SIG-M5 treated with dmso at 0.1 percent for 504 hours (cell line): Measurements from ENCODE around the gene NAT14.
"Not testable (repeated sequence)": the region's sequence is repeated elsewhere in the genome, so short reads cannot be mapped to it uniquely, and the experiment has no call there.

ENCODE experiments used
- DNase-seq: peaks from one replicate; lab custom pipeline; 2025; ENCODE audit not compliant: unreplicated experiment; lab: John Stamatoyannopoulos, UW

NAT14 gene

GRCh38 chr19:55484593-55485438, at the start of gene NAT14:
NAT14 (plus strand) TSS chr19:55485188; CDS start chr19:55485709, 521 bp downstream.
- no peak for DNase-seq

- no peak for DNase-seq
Measured at GRCh38 chr19:55436847-55437246, 48.1 kb upstream of the NAT14 start.

- peak; percentile 47 for DNase-seq
Measured at GRCh38 chr19:55437410-55437809, 47.6 kb upstream of the NAT14 start.

- no peak for DNase-seq
Measured at GRCh38 chr19:55439052-55439451, 45.9 kb upstream of the NAT14 start.

- no peak for DNase-seq
Measured at GRCh38 chr19:55440411-55441105, 44.4 kb upstream of the NAT14 start.

- DNase-seq: peak; percentile 77
Measured at GRCh38 chr19:55441319-55441691, 43.7 kb upstream of the NAT14 start.

GRCh38 chr19:55441692-55442321, 43.2 kb upstream of the NAT14 start:
- no peak for DNase-seq

- DNase-seq: no peak
Measured at GRCh38 chr19:55442372-55442961, 42.5 kb upstream of the NAT14 start.

GRCh38 chr19:55443045-55443823, 41.8 kb upstream of the NAT14 start, which contains the start of gene SHISA7:
SHISA7 (minus strand) TSS chr19:55443300; CDS start chr19:55442863, 437 bp downstream.
- DNase-seq: no peak

- DNase-seq: no peak
Measured at GRCh38 chr19:55443824-55444480, 41.0 kb upstream of the NAT14 start.

GRCh38 chr19:55444646-55445045, 40.3 kb upstream of the NAT14 start:
- DNase-seq: no peak

GRCh38 chr19:55446060-55446459, 38.9 kb upstream of the NAT14 start:
- DNase-seq: no peak

GRCh38 chr19:55447421-55448174, 37.4 kb upstream of the NAT14 start:
- DNase-seq: no peak

GRCh38 chr19:55448175-55448490, 36.9 kb upstream of the NAT14 start:
- DNase-seq: not testable (repeated sequence)

GRCh38 chr19:55449469-55449868, 35.5 kb upstream of the NAT14 start:
- DNase-seq: no peak

- DNase-seq: no peak
Measured at GRCh38 chr19:55451163-55451964, 33.6 kb upstream of the NAT14 start.

- DNase-seq: no peak
Measured at GRCh38 chr19:55451965-55452748, 32.8 kb upstream of the NAT14 start.
